ENCODE measurements around the gene BET1L. TPM values are rescaled to one million over a fixed set of nuclear protein-coding genes. Genes with fewer than 3 reads are reported as not detected.

BET1L gene
- total and polyA plus RNA-seq, 2 donors (not counting 1 experiment from before 2014, with no cell fraction given) = 21.1 to 70.2 TPM

DNA sequence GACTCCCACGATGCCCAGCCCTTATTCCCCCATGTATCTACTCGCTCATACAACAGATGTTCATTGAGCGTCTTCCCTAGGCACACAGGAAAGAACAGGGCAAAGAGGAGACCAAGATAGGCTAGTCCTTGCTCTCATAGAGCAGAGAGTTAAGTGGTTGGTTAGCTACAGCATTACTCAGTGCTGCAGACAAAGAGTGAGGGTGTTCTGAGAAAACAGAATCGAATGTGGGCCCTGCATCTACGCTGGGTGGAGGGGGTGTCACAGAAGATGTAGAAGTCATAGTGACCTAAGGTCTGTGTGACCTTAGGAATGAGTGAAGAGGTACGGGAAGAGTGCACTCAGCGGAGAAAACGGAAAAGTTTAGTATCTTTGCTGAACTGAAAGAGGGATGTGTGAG lies 41.9 kb upstream of the BET1L start:
- Histone ChIP-seq H3K79me2 (ENCODE audit: control insufficient read depth, insufficient read depth, low read length) (no peaks in the 10 kb centered on the region), H3K4me1 (ENCODE audit: control insufficient read depth, extremely low read depth, insufficient read depth, low read length) (no peaks in the 10 kb centered on the region), H3K36me3 (ENCODE audit: control insufficient read depth, insufficient read depth, low read length) (peaks cover 33% of the 10 kb centered on the region), H2AFZ (ENCODE audit: low read length) (no peak overlapping the region), H3K4me3 (replicated peaks in 1 of 4; ENCODE audit: control extremely low read depth in 1 of 4, insufficient read depth in 1 of 4, low read depth in 3 of 4, low read length in 4 of 4) (no peak overlapping the region), H3K9me3 (ENCODE audit: control insufficient read depth, insufficient read depth, low read depth, low read length) (no peaks in the 10 kb centered on the region), H3K4me2 (ENCODE audit: extremely low read depth, insufficient read depth, low read length) (no peak overlapping the region), H3K9ac (ENCODE audit: insufficient read depth, low read length) (no peak overlapping the region), H3K27me3 (ENCODE audit: control insufficient read depth, insufficient read depth, low read length) (no peaks in the 10 kb centered on the region), H3K27ac (ENCODE audit: insufficient read depth, low read length) (no peak overlapping the region), H4K20me1 (ENCODE audit: control insufficient read depth, extremely low read depth, insufficient read depth, low read length) (no peaks in the 10 kb centered on the region)
- no peak for TF ChIP-seq CTCF (conservative IDR thresholded peaks at IDR 0.05 in 1 of 2, IDR thresholded peaks at IDR 0.05 in 1 of 2; ENCODE audit: low read depth in 1 of 2, low read length in 2 of 2)
- TF ChIP-seq EZH2 (IDR thresholded peaks at IDR 0.05; ENCODE audit: low read length, missing control alignments) = no peak
- no peak for DNase-seq (ENCODE audit: low read depth in 2 of 2)

GRCh38 chr11:244376-244775 lies 37.2 kb upstream of the BET1L start:
- H3K27me3 ChIP-seq (ENCODE audit: control insufficient read depth, insufficient read depth, low read length) = no peaks in the 10 kb centered on the region
- no peaks in the 10 kb centered on the region for H3K9me3 ChIP-seq (ENCODE audit: control insufficient read depth, insufficient read depth, low read depth, low read length)
- H3K79me2 ChIP-seq (ENCODE audit: control insufficient read depth, insufficient read depth, low read length) = peaks cover 14% of the 10 kb centered on the region
- H3K4me3 ChIP-seq (replicated peaks in 1 of 4; ENCODE audit: control extremely low read depth in 1 of 4, insufficient read depth in 1 of 4, low read depth in 3 of 4, low read length in 4 of 4) = no peak overlapping the region
- H3K4me2 ChIP-seq (ENCODE audit: extremely low read depth, insufficient read depth, low read length) = no peak overlapping the region
- H3K27ac ChIP-seq (ENCODE audit: insufficient read depth, low read length) = no peak overlapping the region
- TF ChIP-seq EZH2 (IDR thresholded peaks at IDR 0.05; ENCODE audit: low read length, missing control alignments) (no peak), CTCF (conservative IDR thresholded peaks at IDR 0.05 in 1 of 2, IDR thresholded peaks at IDR 0.05 in 1 of 2; ENCODE audit: low read depth in 1 of 2, low read length in 2 of 2) (no peak)
- peaks cover 23% of the 10 kb centered on the region for H3K36me3 ChIP-seq (ENCODE audit: control insufficient read depth, insufficient read depth, low read length)
- H3K4me1 ChIP-seq (ENCODE audit: control insufficient read depth, extremely low read depth, insufficient read depth, low read length) = no peaks in the 10 kb centered on the region
- no peak overlapping the region for H3K9ac ChIP-seq (ENCODE audit: insufficient read depth, low read length)
- no peak overlapping the region for H2AFZ ChIP-seq (ENCODE audit: low read length)
- no peak for DNase-seq (ENCODE audit: low read depth in 2 of 2)
- no peaks in the 10 kb centered on the region for H4K20me1 ChIP-seq (ENCODE audit: control insufficient read depth, extremely low read depth, insufficient read depth, low read length)

DNA sequence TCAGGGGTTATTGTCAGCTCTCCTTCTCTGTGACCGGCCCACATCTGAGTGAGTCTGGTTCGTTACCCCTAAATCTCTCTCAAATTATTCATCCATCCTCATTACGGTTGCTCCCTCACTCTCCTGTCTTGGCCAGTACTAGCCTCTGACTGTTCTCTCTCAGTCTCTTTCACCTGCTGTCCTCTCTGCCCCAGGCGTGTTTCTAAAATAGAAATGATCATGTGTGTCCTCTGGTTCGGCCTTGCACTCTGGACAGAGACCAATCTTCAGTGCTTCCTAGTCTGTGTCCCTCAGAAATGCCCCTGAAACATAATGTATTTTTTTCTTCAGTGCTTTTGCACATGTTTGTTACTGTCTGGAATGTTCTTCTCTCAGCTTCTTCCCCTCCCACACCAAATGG lies 34.4 kb upstream of the BET1L start:
- Histone ChIP-seq H3K36me3 (ENCODE audit: control insufficient read depth, insufficient read depth, low read length) (peaks cover 16% of the 10 kb centered on the region), H3K79me2 (ENCODE audit: control insufficient read depth, insufficient read depth, low read length) (peaks cover 38% of the 10 kb centered on the region), H3K27me3 (ENCODE audit: control insufficient read depth, insufficient read depth, low read length) (no peaks in the 10 kb centered on the region), H4K20me1 (ENCODE audit: control insufficient read depth, extremely low read depth, insufficient read depth, low read length) (no peaks in the 10 kb centered on the region), H3K4me2 (ENCODE audit: extremely low read depth, insufficient read depth, low read length) (no peak overlapping the region), H3K4me1 (ENCODE audit: control insufficient read depth, extremely low read depth, insufficient read depth, low read length) (peaks cover 3% of the 10 kb centered on the region), H3K9ac (ENCODE audit: insufficient read depth, low read length) (no peak overlapping the region), H2AFZ (ENCODE audit: low read length) (no peak overlapping the region), H3K27ac (ENCODE audit: insufficient read depth, low read length) (no peak overlapping the region), H3K9me3 (ENCODE audit: control insufficient read depth, insufficient read depth, low read depth, low read length) (no peaks in the 10 kb centered on the region), H3K4me3 (replicated peaks in 1 of 4; ENCODE audit: control extremely low read depth in 1 of 4, insufficient read depth in 1 of 4, low read depth in 3 of 4, low read length in 4 of 4) (no peak overlapping the region)
- TF ChIP-seq EZH2 (IDR thresholded peaks at IDR 0.05; ENCODE audit: low read length, missing control alignments) (no peak), CTCF (conservative IDR thresholded peaks at IDR 0.05 in 1 of 2, IDR thresholded peaks at IDR 0.05 in 1 of 2; ENCODE audit: low read depth in 1 of 2, low read length in 2 of 2) (no peak)
- DNase-seq (ENCODE audit: low read depth in 2 of 2) = no peak

Measured in fibroblast of lung (primary cell).